ENCODE data around the gene TPH2. TPM values are rescaled to one million over a fixed set of nuclear protein-coding genes. Genes with fewer than 3 reads are reported as not detected.
A peak's percentile ranks its signal among the peaks of the same experiment; 100 is the strongest.

TPH2 gene
- polyA plus RNA-seq, 1 donor (not counting 4 experiments of a cell fraction or from before 2014, with no cell fraction given), result not detected

DNA sequence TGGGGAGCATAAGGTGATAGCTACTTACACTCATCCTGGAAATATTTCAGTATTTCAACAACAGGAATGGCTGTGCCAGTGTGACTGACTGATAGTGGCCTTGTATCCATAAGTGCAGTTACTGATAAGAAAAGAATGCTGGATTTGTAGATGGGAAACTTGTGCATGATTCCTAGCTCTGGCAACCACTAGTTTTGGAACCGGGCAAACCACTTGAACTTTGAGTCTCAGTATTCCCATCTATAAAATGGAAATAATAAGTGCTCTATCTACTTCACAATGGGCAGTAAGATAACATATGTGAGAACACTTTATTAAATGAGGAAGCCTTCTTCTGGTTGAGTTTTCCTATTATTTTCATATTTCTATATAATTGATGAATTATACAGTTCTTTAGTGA, 77.2 kb downstream of the TPH2 start:
- Histone ChIP-seq H4K20me1 (ENCODE audit: control insufficient read depth, extremely low read depth, insufficient read depth, low read length) (no peaks in the 10 kb centered on the region), H3K4me2 (ENCODE audit: control insufficient read depth, extremely low read depth, insufficient read depth, low read depth, low read length) (no peak overlapping the region), H3K27me3 (ENCODE audit: control insufficient read depth, extremely low read depth, insufficient read depth, low read length) (no peaks in the 10 kb centered on the region), H3K9me1 (ENCODE audit: control insufficient read depth, extremely low read depth, insufficient read depth, low read length) (no peaks in the 10 kb centered on the region), H2AFZ (ENCODE audit: control insufficient read depth, low read length) (no peak overlapping the region), H3K36me3 (ENCODE audit: control insufficient read depth in 2 of 2, extremely low read depth in 1 of 2, insufficient read depth in 2 of 2, low read length in 2 of 2) (no peaks in the 10 kb centered on the region), H3K4me3 (ENCODE audit: control insufficient read depth in 2 of 3, extremely low read depth in 1 of 3, insufficient read depth in 2 of 3, low read depth in 1 of 3, low read length in 3 of 3) (no peak overlapping the region), H3K79me2 (ENCODE audit: control insufficient read depth, insufficient read depth, low read length) (no peaks in the 10 kb centered on the region), H3K9ac (ENCODE audit: control insufficient read depth, extremely low read depth, insufficient read depth, low read length) (no peak overlapping the region), H3K27ac (ENCODE audit: control insufficient read depth, insufficient read depth, low read length) (no peak overlapping the region), H3K9me3 (ENCODE audit: control insufficient read depth, low read depth, low read length) (no peaks in the 10 kb centered on the region), H3K4me1 (ENCODE audit: control insufficient read depth, extremely low read depth, insufficient read depth, low read length) (no peaks in the 10 kb centered on the region)
- FAIRE-seq (no peak), DNase-seq (ENCODE audit: low read depth, low spot score) (no peak)
- TF ChIP-seq, protein P1, sequence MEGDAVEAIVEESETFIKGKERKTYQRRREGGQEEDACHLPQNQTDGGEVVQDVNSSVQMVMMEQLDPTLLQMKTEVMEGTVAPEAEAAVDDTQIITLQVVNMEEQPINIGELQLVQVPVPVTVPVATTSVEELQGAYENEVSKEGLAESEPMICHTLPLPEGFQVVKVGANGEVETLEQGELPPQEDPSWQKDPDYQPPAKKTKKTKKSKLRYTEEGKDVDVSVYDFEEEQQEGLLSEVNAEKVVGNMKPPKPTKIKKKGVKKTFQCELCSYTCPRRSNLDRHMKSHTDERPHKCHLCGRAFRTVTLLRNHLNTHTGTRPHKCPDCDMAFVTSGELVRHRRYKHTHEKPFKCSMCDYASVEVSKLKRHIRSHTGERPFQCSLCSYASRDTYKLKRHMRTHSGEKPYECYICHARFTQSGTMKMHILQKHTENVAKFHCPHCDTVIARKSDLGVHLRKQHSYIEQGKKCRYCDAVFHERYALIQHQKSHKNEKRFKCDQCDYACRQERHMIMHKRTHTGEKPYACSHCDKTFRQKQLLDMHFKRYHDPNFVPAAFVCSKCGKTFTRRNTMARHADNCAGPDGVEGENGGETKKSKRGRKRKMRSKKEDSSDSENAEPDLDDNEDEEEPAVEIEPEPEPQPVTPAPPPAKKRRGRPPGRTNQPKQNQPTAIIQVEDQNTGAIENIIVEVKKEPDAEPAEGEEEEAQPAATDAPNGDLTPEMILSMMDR (optimal IDR thresholded peaks at IDR 0.05 in 1 of 3, IDR thresholded peaks at IDR 0.05 in 1 of 3, conservative IDR thresholded peaks at IDR 0.05 in 1 of 3; ENCODE audit: extremely low read depth in 1 of 3, insufficient read depth in 2 of 3, low read length in 3 of 3), result no peak
- TF ChIP-seq EZH2 (IDR thresholded peaks at IDR 0.05; ENCODE audit: low read length), result no peak
- dilution Hi-C loops (cut with MboI; ENCODE audit: extremely low pct_ligation_motif_present, low sequenced_read_pairs), result no loop called here

DNA sequence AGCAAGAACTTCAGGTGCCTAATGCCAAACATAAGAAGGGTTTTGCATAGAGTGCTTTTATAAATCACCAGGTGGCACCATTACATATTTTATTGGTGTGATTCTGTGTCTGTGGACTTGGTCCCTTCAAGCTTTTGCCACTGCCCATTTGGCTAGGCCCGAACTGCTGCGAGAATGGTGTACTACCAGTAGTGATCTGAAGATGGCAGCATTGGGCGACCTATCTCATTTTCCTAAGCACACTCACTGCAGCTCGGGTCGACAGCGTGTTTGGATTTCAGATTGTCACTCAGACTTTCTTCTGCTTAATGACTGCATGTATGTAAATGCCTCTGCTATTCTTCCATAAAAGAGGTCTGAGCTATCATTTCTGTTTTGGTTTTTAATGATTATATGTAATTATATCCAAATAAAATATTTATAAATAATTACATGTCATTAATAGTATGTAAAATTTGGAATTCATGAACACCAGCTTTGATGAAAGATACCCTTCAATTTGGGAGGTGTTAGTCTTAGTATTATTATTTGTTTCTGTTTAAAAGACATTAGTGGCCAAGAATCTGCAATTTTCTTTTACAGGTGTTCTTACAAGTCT, 78.5 kb downstream of the TPH2 start:
- dilution Hi-C loops (cut with MboI; ENCODE audit: extremely low pct_ligation_motif_present, low sequenced_read_pairs), result no loop called here
- no peak for DNase-seq (ENCODE audit: low read depth, low spot score)
- FAIRE-seq, result peak; percentile 83
- Histone ChIP-seq H3K27ac (ENCODE audit: control insufficient read depth, insufficient read depth, low read length) (no peak overlapping the region), H3K27me3 (ENCODE audit: control insufficient read depth, extremely low read depth, insufficient read depth, low read length) (no peaks in the 10 kb centered on the region), H3K4me3 (ENCODE audit: control insufficient read depth in 2 of 3, extremely low read depth in 1 of 3, insufficient read depth in 2 of 3, low read depth in 1 of 3, low read length in 3 of 3) (no peak overlapping the region), H4K20me1 (ENCODE audit: control insufficient read depth, extremely low read depth, insufficient read depth, low read length) (no peaks in the 10 kb centered on the region), H2AFZ (ENCODE audit: control insufficient read depth, low read length) (no peak overlapping the region), H3K36me3 (ENCODE audit: control insufficient read depth in 2 of 2, extremely low read depth in 1 of 2, insufficient read depth in 2 of 2, low read length in 2 of 2) (no peaks in the 10 kb centered on the region), H3K9ac (ENCODE audit: control insufficient read depth, extremely low read depth, insufficient read depth, low read length) (no peak overlapping the region), H3K4me2 (ENCODE audit: control insufficient read depth, extremely low read depth, insufficient read depth, low read depth, low read length) (no peak overlapping the region), H3K9me1 (ENCODE audit: control insufficient read depth, extremely low read depth, insufficient read depth, low read length) (no peaks in the 10 kb centered on the region), H3K9me3 (ENCODE audit: control insufficient read depth, low read depth, low read length) (no peaks in the 10 kb centered on the region), H3K4me1 (ENCODE audit: control insufficient read depth, extremely low read depth, insufficient read depth, low read length) (no peaks in the 10 kb centered on the region), H3K79me2 (ENCODE audit: control insufficient read depth, insufficient read depth, low read length) (no peaks in the 10 kb centered on the region)
- TF ChIP-seq EZH2 (IDR thresholded peaks at IDR 0.05; ENCODE audit: low read length), result no peak
- TF ChIP-seq, protein P1 (optimal IDR thresholded peaks at IDR 0.05 in 1 of 3, IDR thresholded peaks at IDR 0.05 in 1 of 3, conservative IDR thresholded peaks at IDR 0.05 in 1 of 3; ENCODE audit: extremely low read depth in 1 of 3, insufficient read depth in 2 of 3, low read length in 3 of 3), result peak; percentile 75 to 96 (median 78)

Data from keratinocyte (primary cell).